HepG2 (cell line): Measurements from ENCODE around the gene PTS. TPM values are rescaled to one million over a fixed set of nuclear protein-coding genes. Genes with fewer than 3 reads are reported as not detected.

Experiments
- ADNP ChIP-seq: sonication (generic); formaldehyde crosslinking; IDR thresholded peaks from 2 replicates; pipeline ENCODE4 v1.4.0; 2020; ENCODE audit warnings: missing genetic modification reagents
- BRCA1 ChIP-seq: sonication (generic); formaldehyde crosslinking; IDR thresholded peaks from 2 replicates; pipeline ENCODE4 v1.4.0; 2020; ENCODE audit warnings: missing genetic modification reagents
- FOXK2 ChIP-seq: fragments of 450-650 bp; IDR thresholded peaks from 2 replicates; pipeline ENCODE4 v1.6.1; 2016
- IRX3 ChIP-seq: sonication (generic); formaldehyde crosslinking; IDR thresholded peaks from 2 replicates; pipeline ENCODE4 v1.8.1; 2023; ENCODE audit warnings: mild to moderate bottlenecking, low read depth, missing genetic modification reagents, borderline replicate concordance
- MBNL3 ChIP-seq: fragments of 250-450 bp; sonication (Bioruptor Pico); conservative IDR thresholded peaks from 2 replicates; pipeline ENCODE4 v1.8.0; 2022; ENCODE audit warnings: mild to moderate bottlenecking, inconsistent platforms
- PHF21A ChIP-seq: sonication (generic); formaldehyde crosslinking; IDR thresholded peaks from 2 replicates; pipeline ENCODE4 v1.5.0; 2020; ENCODE audit warnings: mild to moderate bottlenecking, missing genetic modification reagents
- PLRG1 ChIP-seq: fragments of 450-650 bp; conservative IDR thresholded peaks from 2 replicates; pipeline ENCODE4 v1.6.1; 2016
- PTBP1 ChIP-seq: fragments of 200-400 bp; formaldehyde crosslinking; IDR thresholded peaks from 2 replicates; pipeline ENCODE4 v1.6.1; 2018; ENCODE audit warnings: low read length, low read depth; ENCODE audit not compliant: poor library complexity, severe bottlenecking
- SNRNP70 ChIP-seq: fragments of 200-400 bp; formaldehyde crosslinking; IDR thresholded peaks from 2 replicates; pipeline ENCODE4 v1.6.1; 2017; ENCODE audit warnings: mild to moderate bottlenecking, low read depth, low read length, moderate library complexity
- SRSF1 ChIP-seq: fragments of 200-400 bp; formaldehyde crosslinking; optimal IDR thresholded peaks from 2 replicates; pipeline ENCODE3; 2017; ENCODE audit warnings: mild to moderate bottlenecking, low read depth, low read length, moderate library complexity
- TBX3 ChIP-seq: fragments of 450-650 bp; IDR thresholded peaks from 2 replicates; pipeline ENCODE4 v1.6.1; 2017; ENCODE audit warnings: antibody characterized with exemption, mild to moderate bottlenecking, inconsistent platforms, borderline replicate concordance
- TEAD3 ChIP-seq: optimal IDR thresholded peaks from 2 replicates; pipeline ENCODE3; 2016; ENCODE audit warnings: borderline replicate concordance
- XRCC5 ChIP-seq: fragments of 200-400 bp; formaldehyde crosslinking; optimal IDR thresholded peaks from 2 replicates; pipeline ENCODE3; 2017; ENCODE audit warnings: mild to moderate bottlenecking, low read length
- ZNF17 ChIP-seq: sonication (generic); formaldehyde crosslinking; IDR thresholded peaks from 2 replicates; pipeline ENCODE4 v1.5.0; 2020; ENCODE audit warnings: mild to moderate bottlenecking, missing genetic modification reagents
- ZNF224 ChIP-seq: sonication (generic); formaldehyde crosslinking; IDR thresholded peaks from 2 replicates; pipeline ENCODE4 v1.5.0; 2020; ENCODE audit warnings: mild to moderate bottlenecking, missing genetic modification reagents
- ZNF230 ChIP-seq: sonication (generic); formaldehyde crosslinking; IDR thresholded peaks from 2 replicates; pipeline ENCODE4 v1.4.0; 2020; ENCODE audit warnings: mild to moderate bottlenecking, missing genetic modification reagents
- ZNF816 ChIP-seq: sonication (generic); formaldehyde crosslinking; IDR thresholded peaks from 2 replicates; pipeline ENCODE4 v1.8.0; 2022; ENCODE audit warnings: missing genetic modification reagents, mild to moderate bottlenecking, borderline replicate concordance
- polyA plus RNA-seq, 8 experiments: library from polyadenylated mRNA; depleted of rRNA in 3 of 8; stranded (reverse) in 7 of 8; unstranded in 1 of 8; fragments of >200 nt; fragmentation: Illumina TruSeq in 4 of 8; extraction: Trizol in 4 of 8; gene quantifications; 2 replicates each; pipeline versions ENCODE4 v1.2.1 to v1.2.3, GENCODE V29; 2011 to 2016; ENCODE audit warnings: low read depth in 4 of 8, missing spikeins in 1 of 8, mixed read lengths in 1 of 8; ENCODE audit not compliant: insufficient read depth in 1 of 8
- total RNA-seq, 5 experiments: library from RNA; depleted of rRNA; stranded (reverse); fragments of >200 nt; fragmentation: Illumina TruSeq; extraction: Trizol; gene quantifications; 2 replicates each; pipeline ENCODE4 v1.2.3, GENCODE V29; 2016; ENCODE audit warnings: low read depth in 1 of 5
- TF ChIP-seq, protein P1 (sequence below): sonication (generic); formaldehyde crosslinking; IDR thresholded peaks from 2 replicates; pipeline ENCODE4 v1.4.0; 2020; ENCODE audit warnings: missing genetic modification reagents, borderline replicate concordance
- TF ChIP-seq, protein P2 (sequence below): sonication (generic); formaldehyde crosslinking; IDR thresholded peaks from 2 replicates; pipeline ENCODE4 v1.4.0; 2020; ENCODE audit warnings: missing genetic modification reagents
- TF ChIP-seq, protein P3 (sequence below): sonication (generic); formaldehyde crosslinking; conservative IDR thresholded peaks from 2 replicates; pipeline ENCODE4 v1.4.0; 2020; ENCODE audit warnings: missing genetic modification reagents
- TF ChIP-seq, protein P4 (sequence below): sonication (generic); formaldehyde crosslinking; IDR thresholded peaks from 2 replicates; pipeline ENCODE4 v1.8.1; 2022; ENCODE audit warnings: low read depth, mild to moderate bottlenecking, missing genetic modification reagents
- TF ChIP-seq, protein P5 (sequence below): sonication (generic); formaldehyde crosslinking; conservative IDR thresholded peaks from 2 replicates; pipeline ENCODE4 v1.8.0; 2022; ENCODE audit warnings: mild to moderate bottlenecking, moderate library complexity, missing genetic modification reagents

PTS gene
- total and polyA plus RNA-seq, 2 of the 13 experiments (the other 11 are each of a cell fraction or from before 2014, with no cell fraction given) = 33.6 to 49.3 TPM

DNA sequence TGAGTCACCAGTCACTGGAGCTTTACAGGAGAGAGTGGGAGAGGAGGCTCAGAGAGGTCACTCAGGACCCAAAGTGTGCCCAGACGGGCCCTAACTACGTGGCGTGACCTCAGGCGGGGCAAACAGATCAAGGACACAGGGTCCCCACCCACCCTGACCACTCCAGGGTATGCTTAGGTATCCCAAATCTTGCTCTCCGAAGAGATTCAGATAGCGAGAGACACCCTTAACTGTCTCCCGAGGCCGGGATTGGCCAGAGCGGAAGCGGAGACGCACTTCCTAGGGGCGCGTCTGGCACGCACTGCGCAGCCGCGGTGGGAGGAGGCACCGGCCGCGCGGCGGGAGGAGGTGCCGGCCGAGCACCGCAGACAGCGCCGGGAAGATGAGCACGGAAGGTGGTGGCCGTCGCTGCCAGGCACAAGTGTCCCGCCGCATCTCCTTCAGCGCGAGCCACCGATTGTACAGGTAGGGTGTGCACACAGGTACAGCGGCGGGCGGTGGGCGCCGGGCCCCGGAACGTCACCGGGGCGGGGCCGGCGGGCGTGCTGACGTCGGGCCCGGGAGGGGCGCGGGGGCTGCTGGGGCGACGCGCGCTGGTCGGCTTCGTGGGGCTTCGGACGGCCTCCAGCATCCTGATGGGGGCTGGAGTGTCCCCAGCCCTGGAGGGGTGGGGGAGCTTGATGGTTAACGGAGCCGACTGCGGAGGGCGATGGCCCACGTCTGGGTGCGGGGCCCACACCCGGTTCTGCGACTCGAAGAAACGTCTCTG, at the start of gene PTS (continued):
- TF ChIP-seq, protein P1, sequence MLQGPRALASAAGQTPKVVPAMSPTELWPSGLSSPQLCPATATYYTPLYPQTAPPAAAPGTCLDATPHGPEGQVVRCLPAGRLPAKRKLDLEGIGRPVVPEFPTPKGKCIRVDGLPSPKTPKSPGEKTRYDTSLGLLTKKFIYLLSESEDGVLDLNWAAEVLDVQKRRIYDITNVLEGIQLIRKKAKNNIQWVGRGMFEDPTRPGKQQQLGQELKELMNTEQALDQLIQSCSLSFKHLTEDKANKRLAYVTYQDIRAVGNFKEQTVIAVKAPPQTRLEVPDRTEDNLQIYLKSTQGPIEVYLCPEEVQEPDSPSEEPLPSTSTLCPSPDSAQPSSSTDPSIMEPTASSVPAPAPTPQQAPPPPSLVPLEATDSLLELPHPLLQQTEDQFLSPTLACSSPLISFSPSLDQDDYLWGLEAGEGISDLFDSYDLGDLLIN (CRISPR knock-in tag) = no peak
- TF ChIP-seq SNRNP70 (no peak), MBNL3 (CRISPR knock-in tag) (no peak), XRCC5 (no peak), ZNF816 (0 out of 2 replicates have a peak, but pooled peaks have one; percentile 37), TBX3 (no peak), SRSF1 (no peak), ZNF230 (no peak), IRX3 (CRISPR knock-in tag) (no peak), ZNF224 (CRISPR knock-in tag) (no peak), PHF21A (0 out of 2 replicates have a peak, but pooled peaks have one; percentile 45), BRCA1 (CRISPR knock-in tag) (0 out of 2 replicates have a peak, but pooled peaks have one; percentile 14), PTBP1 (no peak), FOXK2 (no peak), PLRG1 (no peak), ZNF17 (no peak), ADNP (CRISPR knock-in tag) (no peak), TEAD3 (CRISPR knock-in tag) (no peak)
- TF ChIP-seq, protein P2, sequence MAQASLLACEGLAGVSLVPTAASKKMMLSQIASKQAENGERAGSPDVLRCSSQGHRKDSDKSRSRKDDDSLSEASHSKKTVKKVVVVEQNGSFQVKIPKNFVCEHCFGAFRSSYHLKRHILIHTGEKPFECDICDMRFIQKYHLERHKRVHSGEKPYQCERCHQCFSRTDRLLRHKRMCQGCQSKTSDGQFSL (CRISPR knock-in tag) = no peak
- TF ChIP-seq, protein P3, sequence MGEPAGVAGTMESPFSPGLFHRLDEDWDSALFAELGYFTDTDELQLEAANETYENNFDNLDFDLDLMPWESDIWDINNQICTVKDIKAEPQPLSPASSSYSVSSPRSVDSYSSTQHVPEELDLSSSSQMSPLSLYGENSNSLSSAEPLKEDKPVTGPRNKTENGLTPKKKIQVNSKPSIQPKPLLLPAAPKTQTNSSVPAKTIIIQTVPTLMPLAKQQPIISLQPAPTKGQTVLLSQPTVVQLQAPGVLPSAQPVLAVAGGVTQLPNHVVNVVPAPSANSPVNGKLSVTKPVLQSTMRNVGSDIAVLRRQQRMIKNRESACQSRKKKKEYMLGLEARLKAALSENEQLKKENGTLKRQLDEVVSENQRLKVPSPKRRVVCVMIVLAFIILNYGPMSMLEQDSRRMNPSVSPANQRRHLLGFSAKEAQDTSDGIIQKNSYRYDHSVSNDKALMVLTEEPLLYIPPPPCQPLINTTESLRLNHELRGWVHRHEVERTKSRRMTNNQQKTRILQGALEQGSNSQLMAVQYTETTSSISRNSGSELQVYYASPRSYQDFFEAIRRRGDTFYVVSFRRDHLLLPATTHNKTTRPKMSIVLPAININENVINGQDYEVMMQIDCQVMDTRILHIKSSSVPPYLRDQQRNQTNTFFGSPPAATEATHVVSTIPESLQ (CRISPR knock-in tag) = no peak
- TF ChIP-seq, protein P4, sequence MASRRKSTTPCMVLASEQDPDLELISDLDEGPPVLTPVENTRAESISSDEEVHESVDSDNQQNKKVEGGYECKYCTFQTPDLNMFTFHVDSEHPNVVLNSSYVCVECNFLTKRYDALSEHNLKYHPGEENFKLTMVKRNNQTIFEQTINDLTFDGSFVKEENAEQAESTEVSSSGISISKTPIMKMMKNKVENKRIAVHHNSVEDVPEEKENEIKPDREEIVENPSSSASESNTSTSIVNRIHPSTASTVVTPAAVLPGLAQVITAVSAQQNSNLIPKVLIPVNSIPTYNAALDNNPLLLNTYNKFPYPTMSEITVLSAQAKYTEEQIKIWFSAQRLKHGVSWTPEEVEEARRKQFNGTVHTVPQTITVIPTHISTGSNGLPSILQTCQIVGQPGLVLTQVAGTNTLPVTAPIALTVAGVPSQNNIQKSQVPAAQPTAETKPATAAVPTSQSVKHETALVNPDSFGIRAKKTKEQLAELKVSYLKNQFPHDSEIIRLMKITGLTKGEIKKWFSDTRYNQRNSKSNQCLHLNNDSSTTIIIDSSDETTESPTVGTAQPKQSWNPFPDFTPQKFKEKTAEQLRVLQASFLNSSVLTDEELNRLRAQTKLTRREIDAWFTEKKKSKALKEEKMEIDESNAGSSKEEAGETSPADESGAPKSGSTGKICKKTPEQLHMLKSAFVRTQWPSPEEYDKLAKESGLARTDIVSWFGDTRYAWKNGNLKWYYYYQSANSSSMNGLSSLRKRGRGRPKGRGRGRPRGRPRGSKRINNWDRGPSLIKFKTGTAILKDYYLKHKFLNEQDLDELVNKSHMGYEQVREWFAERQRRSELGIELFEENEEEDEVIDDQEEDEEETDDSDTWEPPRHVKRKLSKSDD = peak; percentile 1; the same call in 1 of the 2 replicates
- TF ChIP-seq, protein P5, sequence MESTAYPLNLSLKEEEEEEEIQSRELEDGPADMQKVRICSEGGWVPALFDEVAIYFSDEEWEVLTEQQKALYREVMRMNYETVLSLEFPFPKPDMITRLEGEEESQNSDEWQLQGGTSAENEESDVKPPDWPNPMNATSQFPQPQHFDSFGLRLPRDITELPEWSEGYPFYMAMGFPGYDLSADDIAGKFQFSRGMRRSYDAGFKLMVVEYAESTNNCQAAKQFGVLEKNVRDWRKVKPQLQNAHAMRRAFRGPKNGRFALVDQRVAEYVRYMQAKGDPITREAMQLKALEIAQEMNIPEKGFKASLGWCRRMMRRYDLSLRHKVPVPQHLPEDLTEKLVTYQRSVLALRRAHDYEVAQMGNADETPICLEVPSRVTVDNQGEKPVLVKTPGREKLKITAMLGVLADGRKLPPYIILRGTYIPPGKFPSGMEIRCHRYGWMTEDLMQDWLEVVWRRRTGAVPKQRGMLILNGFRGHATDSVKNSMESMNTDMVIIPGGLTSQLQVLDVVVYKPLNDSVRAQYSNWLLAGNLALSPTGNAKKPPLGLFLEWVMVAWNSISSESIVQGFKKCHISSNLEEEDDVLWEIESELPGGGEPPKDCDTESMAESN (CRISPR knock-in tag) = peak; percentile 47; the same call in 1 of the 2 replicates
